Colonic mucosa (tissue), 4 donors: ENCODE results near the gene SMARCAD1. TPM values are rescaled to one million over a fixed set of nuclear protein-coding genes. Genes with fewer than 3 reads are reported as not detected.

Experiments
- DNase-seq: peaks from one replicate; pipeline ENCODE4 v3.0.0-alpha.2; 2020
- H3K27ac ChIP-seq: fragments of 200-600 bp; one replicate; pipeline ENCODE4 v1.8.0; 2021
- H3K27me3 ChIP-seq: fragments of 200-600 bp; one replicate; pipeline ENCODE4 v1.8.0; 2021
- H3K36me3 ChIP-seq: fragments of 200-600 bp; one replicate; pipeline ENCODE4 v1.8.0; 2021
- H3K4me1 ChIP-seq: fragments of 200-600 bp; one replicate; pipeline ENCODE4 v1.8.0; 2021; ENCODE audit warnings: mild to moderate bottlenecking
- H3K4me3 ChIP-seq: fragments of 200-600 bp; one replicate; pipeline ENCODE4 v1.8.0; 2021
- H3K9ac ChIP-seq, 2 donors: one replicate each; pipeline ENCODE4 v1.7.0; 2013; ENCODE audit warnings: control low read depth in 2 of 2, low read depth in 2 of 2, low read length in 2 of 2
- H3K9me3 ChIP-seq: fragments of 200-600 bp; one replicate; pipeline ENCODE4 v1.8.0; 2021
- intact Hi-C: fragments of 100-400 bp; cut with DNase I; formaldehyde crosslinking; loops from one replicate; pipeline ENCODE4 v1.14.1; 2022
- total RNA-seq, 2 donors: library from RNA; stranded (reverse); fragmentation: NEBNext Ultra II Directional in 1 of 2; extraction: Animal tissue kit (Norgen Biotek cat#: 25700) in 1 of 2; gene quantifications; one replicate each; pipeline ENCODE4 v1.2.1, GENCODE V29; 2021
- TF ChIP-seq, protein P1 (sequence below): fragments of 200-600 bp; IDR thresholded peaks from one replicate; pipeline ENCODE4 v1.8.0; 2022; ENCODE audit warnings: antibody characterized with exemption, mild to moderate bottlenecking
- donor health status: healthy.
- donor health status: DM: no; HTN: no; CAD: no.
- donor health status: DM: no; HTN: no; CAD: no.

The SMARCAD1 gene
- total RNA-seq, 2 donors from 2014 or later: 15.3 to 18.2 TPM

DNA sequence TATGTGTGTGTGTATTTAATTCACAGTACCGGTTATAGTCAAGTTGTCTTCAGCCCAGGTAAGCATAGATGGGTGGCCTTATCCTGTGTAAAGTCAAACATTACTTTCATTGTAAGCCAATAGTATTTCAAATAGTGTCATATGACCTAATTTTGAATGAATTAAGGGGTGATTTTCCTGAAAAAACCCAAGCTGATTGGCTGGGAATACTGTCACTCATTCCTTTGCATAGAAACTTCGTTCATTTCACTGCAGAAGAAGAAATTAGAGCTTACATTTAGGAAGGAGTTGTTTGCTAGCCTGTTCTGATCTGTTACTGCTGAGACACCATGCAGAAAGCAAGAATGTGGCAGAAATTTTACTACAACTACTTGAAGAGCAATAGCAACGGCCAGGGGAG lies 45.4 kb downstream of the SMARCAD1 start:
- no peak overlapping the region for H3K4me3 ChIP-seq
- H3K9me3 ChIP-seq: no peaks in the 10 kb centered on the region
- intact Hi-C loops: no loop called here
- no peaks in the 10 kb centered on the region for H3K4me1 ChIP-seq
- H3K27me3 ChIP-seq: no peaks in the 10 kb centered on the region
- no peak overlapping the region for H3K9ac ChIP-seq
- H3K27ac ChIP-seq: no peak overlapping the region
- TF ChIP-seq, protein P1, sequence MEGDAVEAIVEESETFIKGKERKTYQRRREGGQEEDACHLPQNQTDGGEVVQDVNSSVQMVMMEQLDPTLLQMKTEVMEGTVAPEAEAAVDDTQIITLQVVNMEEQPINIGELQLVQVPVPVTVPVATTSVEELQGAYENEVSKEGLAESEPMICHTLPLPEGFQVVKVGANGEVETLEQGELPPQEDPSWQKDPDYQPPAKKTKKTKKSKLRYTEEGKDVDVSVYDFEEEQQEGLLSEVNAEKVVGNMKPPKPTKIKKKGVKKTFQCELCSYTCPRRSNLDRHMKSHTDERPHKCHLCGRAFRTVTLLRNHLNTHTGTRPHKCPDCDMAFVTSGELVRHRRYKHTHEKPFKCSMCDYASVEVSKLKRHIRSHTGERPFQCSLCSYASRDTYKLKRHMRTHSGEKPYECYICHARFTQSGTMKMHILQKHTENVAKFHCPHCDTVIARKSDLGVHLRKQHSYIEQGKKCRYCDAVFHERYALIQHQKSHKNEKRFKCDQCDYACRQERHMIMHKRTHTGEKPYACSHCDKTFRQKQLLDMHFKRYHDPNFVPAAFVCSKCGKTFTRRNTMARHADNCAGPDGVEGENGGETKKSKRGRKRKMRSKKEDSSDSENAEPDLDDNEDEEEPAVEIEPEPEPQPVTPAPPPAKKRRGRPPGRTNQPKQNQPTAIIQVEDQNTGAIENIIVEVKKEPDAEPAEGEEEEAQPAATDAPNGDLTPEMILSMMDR: no peak
- peaks cover 4% of the 10 kb centered on the region for H3K36me3 ChIP-seq
- no peak for DNase-seq

DNA sequence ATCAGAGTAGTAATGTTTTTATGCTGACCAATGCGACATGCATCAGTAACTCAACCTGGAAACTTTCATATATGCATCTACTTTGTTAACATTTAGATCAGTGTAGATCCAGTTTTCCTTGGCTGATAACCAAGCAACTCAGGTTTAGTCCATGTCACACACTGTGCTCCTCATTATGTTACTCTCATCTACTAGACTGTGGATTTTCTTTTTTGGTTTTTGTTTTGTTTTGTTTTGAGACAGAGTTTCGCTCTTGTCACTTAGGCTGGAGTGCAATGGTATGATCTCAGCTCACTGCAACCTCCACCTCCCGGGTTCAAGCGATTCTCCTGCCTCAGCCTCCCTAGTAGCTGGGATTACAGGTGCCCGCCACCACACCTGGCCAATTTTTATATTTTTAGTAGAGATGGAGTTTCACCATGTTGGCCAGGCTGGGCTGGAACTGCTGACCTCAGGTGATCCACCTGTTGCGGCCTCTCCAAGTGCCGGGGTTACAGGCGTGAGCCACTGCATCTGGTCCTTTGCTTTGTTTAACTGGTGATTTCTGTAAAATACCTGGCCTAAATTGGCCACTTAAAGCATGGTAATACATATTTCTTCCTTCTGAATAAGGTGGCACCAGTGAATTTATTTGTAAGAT lies 48.6 kb downstream of the SMARCAD1 start:
- DNase-seq: no peak
- Histone ChIP-seq H3K27ac (no peak overlapping the region), H3K9ac (no peak overlapping the region), H3K4me3 (no peak overlapping the region), H3K27me3 (no peaks in the 10 kb centered on the region), H3K9me3 (no peaks in the 10 kb centered on the region), H3K4me1 (no peaks in the 10 kb centered on the region), H3K36me3 (peaks cover 4% of the 10 kb centered on the region)
- TF ChIP-seq, protein P1: no peak
- intact Hi-C loops: no loop called here

DNA sequence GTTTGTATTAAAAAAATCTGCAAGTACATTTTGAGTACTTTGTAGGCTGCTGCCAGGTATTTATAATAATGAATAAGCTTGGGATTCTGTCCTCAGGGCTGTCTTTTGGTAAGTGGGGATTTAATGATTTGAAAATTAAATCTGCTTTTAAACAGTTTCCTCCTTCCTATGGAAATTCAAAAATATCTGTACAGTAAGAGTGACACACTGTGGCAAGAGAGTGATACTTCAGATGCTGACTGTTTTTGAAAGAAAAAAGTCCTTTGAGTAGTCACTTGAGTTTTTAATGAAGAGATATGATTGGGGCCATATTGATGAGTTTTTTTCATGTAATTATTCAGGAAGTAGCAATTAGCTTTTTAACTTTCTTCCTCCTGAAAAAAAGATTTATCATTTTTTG lies 49.2 kb downstream of the SMARCAD1 start:
- no peak for DNase-seq
- H3K27ac ChIP-seq: no peak overlapping the region
- no peaks in the 10 kb centered on the region for H3K27me3 ChIP-seq
- peaks cover 4% of the 10 kb centered on the region for H3K36me3 ChIP-seq
- intact Hi-C loops: no loop called here
- H3K9me3 ChIP-seq: no peaks in the 10 kb centered on the region
- no peaks in the 10 kb centered on the region for H3K4me1 ChIP-seq
- no peak overlapping the region for H3K9ac ChIP-seq
- no peak overlapping the region for H3K4me3 ChIP-seq
- TF ChIP-seq, protein P1: no peak

DNA sequence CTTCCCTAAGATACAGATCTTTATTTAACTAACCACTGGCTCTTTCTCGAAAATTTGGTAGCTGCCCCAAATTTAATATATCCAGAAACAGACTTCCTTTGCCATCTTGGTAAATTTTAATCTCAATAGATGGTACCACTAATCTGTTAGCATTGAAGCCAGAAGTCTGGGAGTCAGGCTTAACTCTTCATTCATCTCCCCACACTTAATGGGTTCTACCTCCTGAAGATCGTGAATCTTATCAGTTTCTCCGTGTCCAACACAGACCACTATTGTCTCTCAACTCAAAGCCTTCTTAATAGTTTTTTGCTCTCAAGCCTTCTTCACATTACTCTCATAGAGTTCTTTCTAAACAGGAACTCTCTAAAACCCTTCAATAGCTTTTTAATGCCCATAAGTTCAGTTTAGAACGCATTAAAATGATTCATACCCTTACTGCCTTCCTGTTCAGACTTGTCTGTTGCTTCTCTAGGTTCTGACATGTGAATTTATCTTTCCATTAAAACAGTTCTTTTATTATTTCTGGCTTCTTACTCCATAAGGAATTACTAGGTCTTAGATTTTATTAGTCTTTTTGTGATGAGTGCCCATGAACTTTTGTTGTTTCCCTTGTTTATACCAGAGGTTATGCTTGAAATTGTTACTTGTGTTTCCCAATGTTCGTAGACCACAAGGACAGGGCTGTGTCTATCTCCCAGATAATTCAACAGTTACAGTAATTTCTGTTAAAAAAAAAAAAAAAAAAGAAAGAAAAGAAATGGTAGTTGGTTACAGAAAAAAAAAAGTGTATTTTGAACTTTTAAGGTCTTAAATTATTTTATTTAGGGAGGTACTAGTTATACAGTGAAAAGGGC lies 54.7 kb downstream of the SMARCAD1 start:
- Histone ChIP-seq H3K36me3 (no peaks in the 10 kb centered on the region), H3K9ac (no peak overlapping the region), H3K27ac (no peak overlapping the region), H3K4me1 (no peaks in the 10 kb centered on the region), H3K9me3 (no peaks in the 10 kb centered on the region), H3K27me3 (no peaks in the 10 kb centered on the region), H3K4me3 (no peak overlapping the region)
- intact Hi-C loops: no loop called here
- TF ChIP-seq, protein P1: no peak
- no peak for DNase-seq

DNA sequence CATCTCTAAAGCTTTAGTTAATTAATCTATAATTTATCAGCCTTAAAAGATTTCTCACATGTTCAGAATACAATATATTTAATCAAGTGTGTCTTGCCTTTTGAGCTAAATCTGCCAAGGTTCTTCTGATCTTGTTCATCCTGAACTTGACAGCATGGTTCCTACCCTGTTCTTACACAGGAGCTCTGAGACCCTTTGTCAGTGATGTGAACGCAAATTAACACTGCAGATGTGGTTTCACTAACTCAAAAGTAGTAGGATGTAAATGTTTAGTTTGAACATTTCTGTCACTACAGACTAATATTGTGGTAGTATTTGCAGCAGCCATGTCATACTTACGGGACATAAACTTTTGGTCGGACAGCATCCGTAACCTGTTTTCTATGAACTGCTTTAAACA lies 59.4 kb downstream of the SMARCAD1 start:
- no peak for DNase-seq
- no peak overlapping the region for H3K27ac ChIP-seq
- no peak overlapping the region for H3K4me3 ChIP-seq
- TF ChIP-seq, protein P1: no peak
- H3K4me1 ChIP-seq: no peaks in the 10 kb centered on the region
- H3K9ac ChIP-seq: no peak overlapping the region
- peaks cover 6% of the 10 kb centered on the region for H3K36me3 ChIP-seq
- no peaks in the 10 kb centered on the region for H3K27me3 ChIP-seq
- H3K9me3 ChIP-seq: no peaks in the 10 kb centered on the region
- intact Hi-C loops: no loop called here
